ENCODE measurements around the gene TMEM198. TPM values are rescaled to one million over a fixed set of nuclear protein-coding genes. Genes with fewer than 3 reads are reported as not detected.
A peak's percentile ranks its signal among the peaks of the same experiment; 100 is the strongest.

Gene TMEM198
- total RNA-seq, 1 donor from 2014 or later, result not detected

DNA sequence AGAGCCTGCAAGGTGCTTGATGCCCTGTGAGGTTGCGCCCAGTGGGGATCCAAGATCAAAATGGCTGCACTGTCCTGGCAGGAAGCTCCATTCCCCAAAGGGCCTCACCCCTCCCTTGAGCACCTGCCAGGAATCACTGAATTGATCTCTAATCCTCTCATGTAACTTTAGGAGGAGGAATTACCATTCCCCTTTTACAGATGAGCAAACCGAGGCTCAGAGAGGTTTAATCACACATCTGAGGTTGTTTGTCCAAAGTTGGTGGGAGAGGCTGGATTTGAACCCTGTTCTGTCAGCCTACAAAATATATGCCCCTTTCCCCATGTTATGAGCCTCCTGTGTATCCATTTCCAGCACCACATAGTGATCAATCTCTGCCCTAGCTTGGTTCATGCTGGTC is 19.0 kb upstream of the TMEM198 start:
- no peak for DNase-seq (ENCODE audit: low read depth in 2 of 2)

DNA sequence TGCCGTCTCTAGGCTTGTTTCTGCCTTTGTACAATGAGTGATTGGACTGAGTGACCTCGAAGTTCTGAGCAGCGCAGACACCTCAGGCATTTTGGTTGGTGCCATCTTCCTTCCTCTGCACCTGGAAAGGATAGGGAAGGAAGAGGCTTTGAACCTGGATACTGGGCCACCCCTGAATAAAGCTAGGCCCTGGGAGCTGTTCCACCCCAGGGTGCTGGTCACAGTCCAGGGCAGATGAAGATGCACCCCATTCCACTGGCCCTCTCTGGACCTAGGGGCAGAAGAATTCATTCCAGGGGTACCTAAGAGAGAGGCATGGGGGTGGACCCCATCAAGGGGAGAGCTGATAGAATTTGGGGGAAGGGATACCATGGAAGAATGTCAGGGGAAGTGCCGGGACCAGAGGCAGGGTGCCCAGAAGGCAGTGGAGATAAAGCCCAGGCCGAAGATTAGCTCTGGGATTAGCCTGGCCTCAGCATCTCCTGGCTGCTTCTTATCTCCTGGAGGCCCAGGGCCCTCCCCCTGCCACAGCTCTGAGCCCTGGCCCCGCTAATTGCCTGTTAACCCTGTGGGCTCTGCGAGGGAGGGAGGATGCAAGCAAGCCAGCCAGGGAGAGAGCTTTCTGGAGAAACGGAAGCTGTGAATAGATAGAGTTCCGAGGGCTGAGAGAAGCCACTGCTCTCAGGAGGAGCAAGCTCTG is 18.1 kb upstream of the TMEM198 start:
- DNase-seq (ENCODE audit: low read depth in 2 of 2), result no peak

DNA sequence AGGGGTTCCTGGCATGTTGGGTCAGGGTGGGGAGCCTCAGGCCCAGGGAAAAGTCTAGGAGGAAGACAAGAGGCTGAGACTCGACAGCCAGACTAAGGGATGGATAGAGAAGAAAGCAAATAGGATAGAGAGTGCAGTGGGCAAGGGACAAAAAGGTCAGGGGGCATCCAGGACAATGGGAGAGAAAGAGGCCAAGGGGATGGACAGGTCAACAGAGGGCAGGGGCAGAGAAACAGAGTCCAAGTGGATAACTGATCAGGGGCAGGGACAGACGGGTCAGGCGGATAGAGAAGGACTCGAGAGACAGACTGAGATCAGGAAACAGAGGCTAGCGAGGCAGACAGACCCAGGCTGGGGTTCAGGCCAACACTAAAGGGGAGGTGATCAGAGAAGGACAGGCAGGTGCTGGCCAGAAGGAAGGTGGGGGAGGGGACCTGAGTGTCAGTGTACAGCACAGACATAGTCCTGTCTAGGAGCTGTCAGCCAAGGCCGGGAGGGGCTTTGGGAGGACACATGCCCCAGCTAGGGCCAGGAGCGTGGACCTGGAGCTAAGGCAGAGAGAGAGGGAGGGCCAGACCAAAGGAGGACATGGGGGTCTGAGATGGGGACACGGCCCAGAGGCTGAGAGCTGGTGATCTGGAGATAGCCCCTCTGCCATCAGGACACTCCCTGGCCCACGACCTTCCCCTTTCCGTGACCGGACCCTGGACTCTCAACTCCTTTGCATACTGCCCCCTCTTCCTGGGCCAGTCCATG is 17.3 kb upstream of the TMEM198 start:
- DNase-seq (ENCODE audit: low read depth in 2 of 2), result no peak

DNA sequence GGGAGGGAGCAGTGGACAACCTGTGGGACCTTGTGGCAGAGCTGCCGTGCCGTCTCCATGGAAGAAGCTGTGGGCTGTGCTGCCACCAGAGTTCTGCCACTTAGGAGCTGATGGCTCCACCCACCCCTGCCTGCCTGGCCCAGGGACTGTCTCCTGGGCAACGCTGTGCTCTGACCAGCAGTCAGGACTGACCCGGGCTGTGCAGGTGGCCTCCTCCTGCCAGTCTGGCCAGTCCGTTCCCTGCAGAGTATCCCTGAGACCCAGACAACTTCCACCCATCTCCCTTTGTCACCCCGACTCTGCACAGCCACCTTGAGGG is 16.8 kb upstream of the TMEM198 start:
- DNase-seq (ENCODE audit: low read depth in 2 of 2), result no peak

DNA sequence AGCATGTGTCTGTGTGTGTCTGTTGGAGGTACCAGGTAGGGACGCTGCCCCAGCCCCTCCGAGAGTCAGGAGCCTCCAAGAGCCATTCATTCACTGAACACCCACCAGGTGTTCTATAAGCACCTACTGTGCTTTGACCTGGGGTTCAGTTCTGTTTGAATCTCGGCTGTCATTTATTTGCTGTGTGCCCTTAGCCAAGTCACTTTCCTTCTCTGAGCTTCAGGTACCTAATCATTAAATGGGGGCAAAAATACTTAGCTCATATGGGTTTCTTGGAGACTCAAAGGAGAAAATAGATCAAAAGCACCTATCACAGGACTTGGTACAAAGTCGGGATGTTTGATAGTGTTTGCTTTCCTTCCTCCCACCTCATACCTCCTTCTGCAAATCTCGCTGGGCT is 16.4 kb upstream of the TMEM198 start:
- DNase-seq (ENCODE audit: low read depth in 2 of 2), result no peak

GRCh38 chr2:219530048-219530963 is 13.5 kb upstream of the TMEM198 start:
- DNase-seq (ENCODE audit: low read depth in 2 of 2), result peak; percentile 80 to 89

GRCh38 chr2:219531639-219532377 is 12.0 kb upstream of the TMEM198 start:
- no peak for DNase-seq (ENCODE audit: low read depth in 2 of 2)

GRCh38 chr2:219532378-219532649 is 11.5 kb upstream of the TMEM198 start:
- no peak for DNase-seq (ENCODE audit: low read depth in 2 of 2)

DNA sequence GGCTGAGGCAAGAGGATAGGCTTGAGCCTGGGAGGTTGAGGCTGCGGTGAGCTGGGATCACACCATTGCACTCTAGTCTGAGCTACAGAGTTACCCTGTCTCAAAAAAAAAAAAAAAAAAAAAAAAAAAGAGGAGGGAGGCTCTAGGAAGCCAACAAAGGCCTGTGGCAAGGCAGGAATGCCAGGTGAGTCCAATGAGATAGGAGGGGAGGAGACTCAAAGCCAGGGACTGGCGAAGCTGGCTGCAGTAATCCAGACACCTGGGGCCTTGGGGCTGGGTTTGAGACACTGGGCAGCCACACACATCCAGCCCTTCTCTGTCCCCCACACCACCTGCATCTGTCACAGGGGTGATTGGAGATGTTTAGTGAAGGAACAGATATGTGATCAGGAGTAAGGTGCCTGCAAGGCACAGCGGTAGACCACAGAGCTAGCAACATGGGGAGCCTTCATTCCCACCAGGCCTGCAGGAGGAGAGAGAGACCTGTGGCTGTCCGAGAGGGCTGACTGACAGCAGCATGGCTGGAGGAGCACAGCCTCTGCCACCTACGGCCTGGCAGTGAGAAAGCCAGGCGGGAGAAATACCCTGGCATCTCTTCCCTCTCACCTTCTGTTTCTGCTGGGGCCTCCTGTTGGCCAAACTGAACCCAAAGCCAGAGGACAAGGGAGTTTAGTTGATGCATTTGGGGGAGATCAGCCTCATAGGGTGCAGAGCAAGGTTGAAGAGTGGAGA is 9.7 kb upstream of the TMEM198 start:
- no peak for DNase-seq (ENCODE audit: low read depth in 2 of 2)

- no peak for DNase-seq (ENCODE audit: low read depth in 2 of 2)
These were observed 7.4 kb upstream of the TMEM198 start for GRCh38 chr2:219536425-219536824.

DNA sequence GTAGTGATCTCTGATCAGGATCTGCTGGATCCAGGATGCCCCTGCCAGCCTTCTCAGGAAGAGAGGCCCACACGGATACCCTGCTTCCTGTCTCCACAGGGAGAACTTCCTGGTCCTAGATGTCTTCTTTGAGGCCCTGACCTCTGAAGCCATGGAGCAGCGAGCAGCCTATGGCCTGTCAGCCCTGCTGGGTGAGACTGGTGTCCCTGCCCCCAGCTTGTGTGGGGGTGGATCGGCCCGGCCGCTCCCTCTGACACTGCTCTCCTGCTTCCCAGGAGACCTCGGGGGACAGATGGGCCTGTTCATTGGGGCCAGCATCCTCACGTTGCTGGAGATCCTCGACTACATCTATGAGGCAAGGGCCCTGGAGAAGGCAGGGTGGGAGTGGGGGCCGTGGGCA is 6.9 kb upstream of the TMEM198 start:
- DNase-seq (ENCODE audit: low read depth in 2 of 2), result no peak

DNA sequence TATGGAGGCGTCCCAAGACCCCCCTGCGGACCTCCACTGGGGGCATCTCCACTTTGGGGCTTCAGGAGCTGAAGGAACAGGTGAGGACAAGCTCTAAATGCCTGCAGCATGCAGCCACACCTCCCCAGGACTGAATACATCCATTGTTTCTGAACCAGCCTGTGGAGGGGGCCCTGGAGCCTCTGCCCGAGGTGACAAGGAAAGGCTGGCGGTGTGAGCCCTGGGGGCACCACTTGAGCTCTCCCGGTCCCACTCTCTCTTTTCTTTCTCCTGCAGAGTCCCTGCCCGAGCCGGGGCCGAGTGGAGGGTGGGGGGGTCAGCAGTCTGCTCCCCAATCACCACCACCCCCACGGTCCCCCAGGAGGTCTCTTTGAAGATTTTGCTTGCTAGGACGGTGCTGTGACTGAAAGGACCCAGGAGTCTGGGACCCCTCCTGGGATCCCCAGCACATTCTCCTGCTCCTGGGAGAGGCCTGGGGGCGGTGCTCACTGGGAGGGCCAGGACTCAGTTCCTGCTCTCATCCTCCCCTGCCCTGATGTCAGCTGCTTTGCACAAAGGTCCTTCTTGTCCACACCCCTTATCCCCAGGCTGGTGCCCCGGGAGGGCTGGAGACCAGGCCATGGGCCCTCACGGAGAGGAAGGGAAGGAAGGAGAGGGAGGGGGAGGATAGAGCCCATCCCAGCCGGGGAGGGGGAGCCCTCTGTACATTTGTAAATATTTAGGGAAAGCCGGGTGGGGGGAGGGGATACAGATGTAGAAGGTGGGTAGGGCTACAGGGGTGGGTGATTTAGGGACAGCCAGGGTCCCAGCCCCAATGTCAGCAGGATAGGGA is 6.0 kb upstream of the TMEM198 start:
- no peak for DNase-seq (ENCODE audit: low read depth in 2 of 2)

GRCh38 chr2:219538504-219538951 is 5.3 kb upstream of the TMEM198 start:
- no peak for DNase-seq (ENCODE audit: low read depth in 2 of 2)

DNA sequence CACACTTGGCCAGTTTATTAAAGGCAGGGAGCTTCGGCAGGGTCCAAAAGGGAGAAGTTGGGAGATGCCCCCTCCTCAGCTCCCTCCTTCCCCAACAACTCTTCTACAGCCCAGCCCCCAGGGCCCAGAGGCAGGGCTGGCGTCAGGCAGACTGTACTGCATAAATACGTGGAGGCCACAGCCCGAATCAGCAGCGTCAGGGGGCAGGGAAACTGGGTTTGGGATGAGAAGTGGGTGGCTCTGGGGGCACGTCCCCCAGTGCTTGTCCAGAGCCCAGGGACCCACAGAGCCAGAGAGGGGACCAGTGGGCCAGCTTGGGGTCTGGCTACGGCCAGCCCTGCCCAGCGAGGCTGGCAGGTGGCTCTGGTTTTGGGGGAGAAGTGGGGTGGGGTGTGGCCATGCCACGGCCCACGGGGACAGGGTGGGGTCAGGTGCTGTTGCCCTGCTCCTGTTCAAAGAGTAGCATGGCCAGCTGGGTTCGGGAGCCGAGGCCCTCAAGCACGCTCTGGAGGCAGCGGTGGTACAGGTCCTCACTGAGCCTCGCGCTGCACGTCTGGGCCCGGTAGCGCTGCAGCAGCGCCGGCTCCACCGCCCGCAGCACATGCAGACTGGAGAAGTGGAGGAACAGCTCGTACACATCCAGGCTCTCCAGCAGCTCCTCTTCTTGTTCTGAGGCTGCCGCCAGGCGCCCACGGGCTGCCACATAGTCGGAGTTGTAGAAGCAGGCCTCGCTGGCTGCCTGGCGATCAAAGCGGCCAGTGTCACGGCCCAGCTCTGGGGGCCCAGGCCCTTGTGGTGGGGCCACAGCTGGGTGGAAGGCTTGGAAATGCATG is 4.7 kb upstream of the TMEM198 start:
- no peak for DNase-seq (ENCODE audit: low read depth in 2 of 2)

DNA sequence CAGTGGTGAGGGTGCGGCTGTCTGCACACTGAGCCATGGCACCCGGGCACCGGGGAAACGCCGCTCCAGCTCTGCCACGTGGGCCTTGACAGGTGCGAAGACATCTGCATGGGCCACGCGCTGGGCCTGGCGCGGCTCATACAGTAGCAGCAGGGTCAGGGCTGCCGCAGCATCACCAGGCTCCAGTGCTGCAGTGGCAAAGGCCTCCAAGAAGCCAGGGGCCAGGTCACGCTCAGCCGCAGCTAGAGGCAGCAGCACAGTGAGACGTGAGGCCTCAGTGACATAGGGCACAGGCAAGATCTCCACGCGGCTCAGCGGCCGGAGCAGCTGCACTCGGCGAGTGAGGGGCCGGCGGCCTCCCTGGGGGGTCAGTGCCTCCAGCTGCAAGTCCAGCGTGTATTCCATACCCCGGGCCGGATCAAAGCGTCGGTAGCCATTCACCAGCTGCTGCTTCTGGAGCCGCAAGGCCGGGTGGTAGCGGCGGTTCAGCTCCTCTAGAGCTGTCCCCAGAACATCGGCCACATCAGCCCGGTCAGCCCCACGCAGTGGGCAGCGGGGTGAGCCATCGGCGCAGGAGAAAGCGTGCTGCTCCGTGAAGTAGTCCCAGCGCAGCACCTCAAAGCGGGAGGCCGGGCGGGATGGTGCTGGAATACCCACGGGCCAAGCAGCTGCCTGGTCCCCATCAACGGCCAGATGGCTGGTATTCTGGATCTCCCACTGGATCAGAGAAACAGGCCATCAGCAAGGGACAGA is 3.7 kb upstream of the TMEM198 start:
- no peak for DNase-seq (ENCODE audit: low read depth in 2 of 2)

DNA sequence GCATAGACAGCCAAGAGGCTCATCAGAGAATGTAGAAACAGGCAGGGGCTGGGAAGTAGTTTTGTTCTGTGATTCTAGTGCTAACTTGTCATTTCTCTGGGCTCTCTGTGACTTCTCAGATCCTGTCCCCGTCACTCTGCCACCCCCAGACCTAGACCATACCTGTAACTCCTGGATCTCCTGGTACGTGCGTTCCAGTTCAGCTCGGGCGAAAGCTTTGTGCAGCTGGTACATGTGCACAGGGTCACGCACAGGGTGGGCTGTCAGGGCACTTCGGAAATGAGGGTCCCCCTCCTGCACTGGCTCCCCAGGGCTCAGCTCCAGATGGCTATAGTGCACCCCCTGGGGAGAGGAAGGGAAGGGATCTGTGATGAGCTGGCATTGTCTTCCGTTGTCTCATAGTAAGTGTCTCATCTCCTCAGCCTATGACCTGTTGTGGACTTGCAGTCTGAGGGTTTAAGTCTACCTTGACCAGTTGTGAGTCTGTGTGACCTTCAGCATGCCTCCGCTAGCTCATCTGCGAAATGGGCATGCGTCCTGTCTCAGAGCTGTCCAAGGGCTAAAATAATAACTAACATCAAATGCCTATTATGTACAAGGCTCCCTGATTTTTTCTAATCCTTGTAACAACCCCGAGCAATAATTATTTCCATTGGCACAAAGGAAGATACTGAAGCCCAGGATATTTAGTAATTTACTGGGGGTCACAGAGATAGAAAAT is 2.9 kb upstream of the TMEM198 start:
- no peak for DNase-seq (ENCODE audit: low read depth in 2 of 2)

DNA sequence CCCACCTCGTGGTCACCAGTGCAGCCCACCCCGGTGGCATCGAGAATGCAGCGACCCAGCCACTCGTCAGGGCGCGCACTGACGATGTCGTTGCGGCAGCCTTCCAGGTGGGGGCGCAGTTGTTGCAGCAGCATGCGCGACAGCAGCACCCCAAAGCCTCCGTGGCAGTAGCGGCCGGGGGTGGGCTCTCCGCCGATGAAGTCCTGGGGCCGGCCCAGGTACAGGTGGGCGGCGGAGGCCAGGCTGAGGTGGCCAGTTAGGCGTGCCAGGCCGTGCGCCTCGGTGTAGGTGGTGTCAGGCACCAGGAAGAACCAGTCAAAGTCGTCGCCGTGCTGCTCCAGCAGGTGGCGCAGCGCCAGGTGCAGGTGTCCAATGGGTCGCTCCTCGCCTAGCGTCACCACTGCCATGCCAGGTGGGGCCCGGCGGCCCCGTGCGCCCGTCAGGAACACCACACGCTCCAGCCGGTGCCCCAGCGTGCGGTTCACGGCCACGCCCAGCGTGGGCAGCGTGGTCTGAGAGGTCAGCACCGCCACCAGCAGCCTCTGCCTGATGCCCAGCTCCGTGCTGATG is 2.1 kb upstream of the TMEM198 start:
- peak; percentile 66 to 87 for DNase-seq (ENCODE audit: low read depth in 2 of 2)
